CD4-positive, alpha-beta T cell treated with Interferon gamma for 1 hour (primary cell): Measurements from ENCODE around the gene FOS.
"Not testable (repeated sequence)": the region's sequence is repeated elsewhere in the genome, so short reads cannot be mapped to it uniquely, and the experiment has no call there.

Experiments used
- DNase-seq: peaks from one replicate; pipeline ENCODE4 v3.0.0-alpha.2; 2020

The FOS gene

DNA sequence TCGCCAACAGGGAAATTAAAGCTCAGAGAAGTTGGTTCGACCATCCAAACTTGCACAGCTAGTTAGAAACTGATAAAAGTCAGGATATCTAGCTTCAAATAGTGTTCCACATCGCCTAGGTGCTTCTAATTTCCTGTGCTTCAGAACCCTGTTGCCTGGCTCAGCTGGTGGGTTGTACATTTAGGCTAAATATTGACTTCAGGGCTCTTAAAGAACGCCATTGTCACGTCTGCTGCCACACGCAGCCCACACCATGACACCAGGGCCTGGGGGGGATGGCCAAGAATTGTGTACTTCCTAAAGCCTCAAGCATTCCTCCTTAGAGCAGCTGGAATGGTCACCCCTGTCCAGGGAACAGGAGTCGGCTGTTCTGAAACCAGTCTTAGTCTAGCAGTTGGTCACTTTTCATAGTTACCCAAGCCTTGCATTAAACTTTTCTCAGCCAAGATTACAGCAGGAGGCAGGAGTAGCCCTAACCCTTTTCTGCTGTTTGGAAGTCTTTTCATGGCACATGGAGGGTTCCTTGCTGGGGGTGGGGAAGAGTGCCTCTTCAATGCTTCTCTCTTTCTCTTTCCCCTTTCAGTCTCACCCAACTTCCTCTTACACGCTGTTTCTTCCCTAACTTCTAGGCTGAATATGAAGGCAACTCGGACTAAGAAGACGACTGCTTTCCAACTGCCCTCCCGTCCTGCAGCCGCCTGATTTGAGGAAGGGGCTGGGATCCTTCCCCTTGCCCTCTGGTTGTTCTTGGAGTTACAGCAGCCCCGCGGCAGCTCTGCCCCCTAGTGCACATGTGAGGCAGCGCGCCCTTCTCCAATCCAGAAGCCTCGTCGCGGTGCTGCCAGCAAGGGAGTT lies 17.1 kb downstream of the FOS start:
- peak; percentile 80 for DNase-seq

- DNase-seq = no peak
Observed at GRCh38 chr14:75297411-75298040, 18.9 kb downstream of the FOS start.

DNA sequence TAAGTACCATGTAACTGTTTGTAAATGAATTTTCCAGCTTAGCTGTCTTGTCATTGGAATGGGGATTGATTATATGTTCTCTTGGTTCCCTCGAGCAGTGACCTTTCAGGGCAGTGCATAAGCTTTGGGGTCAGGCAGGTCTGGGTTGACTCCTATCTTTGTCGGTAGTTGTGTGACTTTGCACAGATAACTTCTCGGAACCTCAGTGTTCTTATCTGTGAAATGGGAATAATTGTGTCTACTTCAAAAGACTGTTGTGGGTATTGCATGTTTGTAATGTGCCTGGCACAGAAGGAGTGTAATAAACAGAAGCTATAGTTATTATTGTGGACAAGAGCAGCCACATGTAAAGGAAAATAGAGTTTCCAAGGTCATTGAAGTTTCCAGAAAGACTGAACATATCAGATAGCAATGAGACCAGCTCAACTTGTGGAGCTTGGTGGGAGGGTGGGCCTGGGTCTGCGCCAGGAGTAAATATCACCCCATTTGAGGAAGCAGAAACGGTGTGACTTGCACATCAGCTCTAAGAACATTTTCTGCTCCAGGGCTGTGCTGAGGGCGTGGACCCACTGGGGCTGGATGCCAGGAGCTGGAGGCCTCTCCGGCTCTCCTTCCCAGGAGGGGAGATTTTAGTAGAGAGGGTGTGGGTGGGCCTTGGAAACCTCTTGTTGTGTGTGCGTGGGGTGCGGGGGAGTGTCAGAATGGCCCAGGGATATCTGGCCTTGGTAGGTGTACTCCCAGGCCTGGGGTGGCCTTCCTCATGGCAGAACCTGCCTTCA lies 19.7 kb downstream of the FOS start:
- DNase-seq = no peak

GRCh38 chr14:75299059-75299458 lies 20.4 kb downstream of the FOS start:
- peak; percentile 54 for DNase-seq

DNA sequence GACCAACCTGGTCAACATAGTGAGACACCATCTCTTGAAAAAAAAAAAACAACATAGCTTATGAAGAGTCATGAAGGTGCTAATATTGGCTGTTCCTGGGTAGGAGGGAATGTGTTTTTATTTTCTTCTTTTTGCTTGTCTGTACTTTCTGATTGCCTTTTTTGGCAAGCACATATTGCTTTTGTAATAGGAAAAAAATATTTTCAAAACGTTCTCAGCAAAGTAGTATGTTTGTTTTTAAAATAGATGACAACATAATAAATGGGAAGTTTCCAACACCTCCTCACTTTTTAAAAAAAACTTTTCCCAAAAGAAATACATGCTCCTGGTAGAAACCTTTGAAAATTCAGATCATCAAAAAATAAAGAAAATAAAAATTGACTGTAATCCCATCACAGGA lies 20.9 kb downstream of the FOS start:
- no peak for DNase-seq

DNA sequence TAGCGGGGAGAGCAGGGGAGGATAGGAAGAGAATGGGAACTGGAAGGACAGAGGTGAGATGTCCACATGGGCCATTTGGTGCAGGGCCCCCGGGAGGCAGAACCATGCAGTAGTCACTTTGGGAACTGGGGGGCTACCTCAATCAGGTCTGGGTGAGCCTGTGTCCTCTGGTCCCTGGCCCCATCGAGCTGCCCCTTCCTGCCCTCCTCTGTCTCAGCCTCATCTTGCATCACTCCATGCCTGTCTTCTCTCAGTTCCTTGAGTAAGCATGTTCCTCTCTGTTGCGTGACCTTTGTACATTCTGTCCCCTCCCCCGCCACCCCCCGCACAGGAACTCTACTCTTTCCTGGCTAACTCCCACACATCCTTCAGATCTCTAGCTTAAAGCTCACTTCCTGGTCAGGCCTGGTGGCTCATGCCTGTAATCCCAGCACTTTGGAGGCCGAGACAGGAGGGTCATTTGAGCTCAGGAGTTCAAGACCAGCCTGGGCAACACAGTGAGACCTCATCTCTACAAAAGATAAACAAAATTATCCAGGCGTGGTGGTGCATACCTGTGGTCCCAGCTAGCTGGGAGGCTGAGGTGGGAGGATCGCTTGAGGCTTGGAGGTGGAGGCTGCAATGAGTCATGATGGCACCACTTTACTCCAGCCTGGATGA lies 23.2 kb downstream of the FOS start:
- DNase-seq = peak; percentile 43

GRCh38 chr14:75303381-75303789 lies 24.8 kb downstream of the FOS start:
- DNase-seq = peak; percentile 62

- DNase-seq = not testable (repeated sequence)
Observed at GRCh38 chr14:75306410-75306809, 27.8 kb downstream of the FOS start.

DNA sequence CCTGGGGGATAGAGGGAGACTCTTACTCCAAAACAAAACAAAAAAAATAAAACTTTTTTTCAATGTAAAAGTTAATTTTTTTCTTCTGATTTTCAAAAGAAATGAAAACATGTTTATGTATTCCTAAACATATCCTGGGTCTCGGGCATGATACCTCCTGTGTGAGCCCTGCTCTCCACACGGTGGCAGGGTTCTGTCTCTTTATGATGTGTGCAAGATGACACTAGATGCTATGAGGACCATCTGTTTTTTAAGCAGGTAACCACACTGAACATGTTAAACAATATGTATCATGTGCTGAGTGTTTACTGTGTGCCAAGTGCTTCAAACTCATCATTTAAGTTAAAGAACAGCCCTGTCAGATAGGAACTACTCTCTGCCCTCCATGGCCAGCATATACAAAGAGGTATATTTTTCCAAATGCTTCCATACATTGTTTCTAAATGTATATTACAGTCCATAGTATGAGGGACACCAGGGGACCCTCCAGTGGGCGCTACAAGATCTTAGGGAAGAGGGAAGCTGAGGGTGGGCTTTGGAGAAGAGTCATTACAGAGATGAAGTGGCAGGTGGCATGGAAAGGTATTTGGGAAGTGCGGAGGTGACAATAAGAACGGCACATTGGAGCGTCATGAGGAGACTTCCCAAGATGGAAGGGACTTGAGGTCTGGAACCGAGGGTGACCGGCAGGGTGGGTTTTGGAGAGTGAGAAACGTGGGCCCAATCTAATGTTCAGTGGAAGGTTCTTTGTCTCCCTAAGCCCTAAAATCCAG lies 28.5 kb downstream of the FOS start:
- DNase-seq = no peak

DNA sequence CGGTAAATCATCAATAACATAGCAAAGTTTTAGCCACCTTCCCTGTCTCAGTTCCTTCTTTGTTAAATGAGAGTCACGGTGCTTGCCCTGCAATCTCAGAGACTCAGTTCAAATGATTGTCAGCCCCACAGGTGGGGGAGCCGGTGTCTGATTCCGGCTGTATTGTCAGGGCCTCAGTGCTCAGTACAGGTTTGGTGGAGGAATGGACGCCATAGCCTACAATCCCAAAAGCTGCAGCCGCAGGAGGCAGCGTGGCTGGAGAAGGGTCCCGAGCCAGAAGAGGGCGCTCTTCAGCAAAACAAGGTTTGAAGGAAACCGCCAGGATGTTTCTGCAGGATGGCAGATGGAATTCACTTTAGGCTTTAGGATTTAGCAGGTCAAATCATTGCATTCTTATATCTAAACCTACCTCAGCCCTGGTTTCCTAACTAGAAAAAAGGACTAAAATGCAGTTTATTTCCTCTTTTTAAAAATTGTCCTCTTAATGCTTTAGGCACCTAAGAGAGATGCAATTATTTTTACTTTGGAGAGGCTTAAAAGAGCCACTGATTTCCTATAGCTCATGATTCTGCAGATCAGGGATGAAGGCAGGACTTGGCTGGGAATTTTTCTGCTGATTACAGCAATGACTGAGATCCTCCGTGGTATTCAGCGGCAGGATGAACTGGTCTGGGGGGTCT lies 29.2 kb downstream of the FOS start:
- DNase-seq = peak; percentile 61

DNA sequence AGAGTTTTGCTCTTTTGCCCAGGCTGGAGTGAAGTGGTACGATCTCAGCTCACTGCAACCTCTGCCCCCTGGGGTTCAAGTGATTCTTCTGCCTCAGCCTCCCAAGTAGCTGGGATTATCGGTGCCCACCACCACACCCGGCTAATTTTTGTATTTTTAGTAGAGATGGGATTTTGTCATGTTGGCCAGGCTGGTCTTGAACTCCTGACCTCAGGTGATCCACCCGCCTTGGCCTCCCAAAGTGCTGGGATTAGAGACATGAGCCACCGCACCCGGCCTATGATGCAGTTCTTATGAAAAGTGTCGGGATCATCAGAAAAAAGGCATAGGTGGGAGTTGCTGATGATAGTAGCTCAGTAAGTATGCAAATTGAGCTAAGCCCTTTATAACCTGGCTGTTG lies 30.4 kb downstream of the FOS start:
- not testable (repeated sequence) for DNase-seq

GRCh38 chr14:75309561-75309960 lies 30.9 kb downstream of the FOS start:
- DNase-seq = not testable (repeated sequence)

DNA sequence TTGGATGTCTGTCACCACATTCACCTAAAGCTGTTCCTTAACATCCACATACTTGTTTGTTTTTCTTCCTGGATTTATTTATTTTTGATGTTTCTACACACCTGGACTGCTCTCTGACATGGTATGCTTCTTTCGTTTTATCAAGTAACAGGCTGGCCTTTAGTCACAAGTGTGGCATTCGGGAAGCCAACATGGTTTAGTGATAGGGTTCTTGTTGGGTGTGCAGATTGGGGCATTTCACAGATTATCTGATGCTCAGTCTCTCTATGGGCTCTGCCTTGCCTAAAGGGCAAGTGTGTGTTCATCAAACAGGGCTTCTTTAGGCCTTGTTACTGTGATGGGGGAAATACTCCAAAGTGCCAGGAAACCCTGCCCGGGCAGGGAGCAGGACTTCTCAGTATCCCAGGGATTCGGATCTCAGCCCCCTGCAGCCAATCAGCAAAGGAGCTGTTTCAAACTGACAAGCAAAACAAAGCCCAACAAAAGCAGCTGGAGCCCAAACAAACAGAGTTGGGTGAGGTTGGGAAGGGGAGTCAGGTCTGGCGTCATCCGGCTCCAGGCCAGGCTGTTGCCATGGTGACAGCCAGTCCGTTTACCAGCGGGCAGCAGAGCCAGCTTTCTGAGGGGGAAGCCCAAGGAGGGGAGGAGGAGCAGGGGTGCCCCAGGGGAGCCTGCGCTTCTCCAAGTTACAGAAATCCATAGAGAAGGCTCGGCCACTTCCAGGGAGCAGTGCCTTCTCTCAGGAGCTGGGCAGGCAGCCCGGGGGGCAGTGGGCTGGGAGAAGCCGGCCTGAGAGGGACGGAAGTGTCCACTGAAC lies 31.9 kb downstream of the FOS start:
- DNase-seq = peak; percentile 25

DNA sequence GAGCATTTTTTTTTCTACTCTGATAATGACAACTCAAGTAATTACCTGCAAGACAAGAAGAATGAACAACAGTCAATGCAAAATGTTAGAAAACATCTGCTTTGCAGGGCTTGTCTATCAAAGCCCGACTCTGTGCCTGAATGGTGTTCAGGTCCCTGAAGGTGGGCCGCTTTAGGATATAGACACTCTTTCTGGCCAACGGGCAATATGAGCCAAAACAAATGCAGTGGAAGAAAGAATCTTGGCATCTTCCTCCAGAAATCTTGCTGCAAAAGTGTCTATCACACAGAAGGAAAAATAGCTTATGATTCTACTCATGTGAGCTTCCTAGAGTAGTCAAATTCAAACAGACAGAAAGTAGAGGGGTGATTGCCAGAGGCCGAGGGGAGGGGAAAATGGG lies 32.7 kb downstream of the FOS start:
- no peak for DNase-seq

- DNase-seq = no peak
Observed at GRCh38 chr14:75312341-75312740, 33.7 kb downstream of the FOS start.

- DNase-seq = no peak
Observed at GRCh38 chr14:75313294-75313693, 34.7 kb downstream of the FOS start.

DNA sequence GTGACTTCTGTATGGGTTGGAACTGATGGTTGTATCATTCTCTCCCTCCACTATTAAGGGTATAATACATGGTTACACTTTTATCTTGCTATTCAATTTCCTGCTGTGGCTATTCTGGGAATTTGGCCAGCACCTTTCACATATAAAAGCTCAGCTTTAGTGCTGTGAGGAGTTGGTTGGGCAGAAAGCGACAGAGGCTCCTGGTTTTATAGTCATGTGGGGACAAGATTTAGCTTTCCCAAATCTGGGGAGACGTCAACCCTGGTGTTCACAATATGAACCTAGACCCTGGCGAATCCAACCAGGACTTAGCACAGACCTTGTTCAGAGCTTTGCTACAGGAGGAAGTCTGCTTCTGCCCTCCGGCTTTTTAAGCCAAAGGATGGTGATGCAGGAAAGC lies 36.5 kb downstream of the FOS start:
- DNase-seq = no peak

DNA sequence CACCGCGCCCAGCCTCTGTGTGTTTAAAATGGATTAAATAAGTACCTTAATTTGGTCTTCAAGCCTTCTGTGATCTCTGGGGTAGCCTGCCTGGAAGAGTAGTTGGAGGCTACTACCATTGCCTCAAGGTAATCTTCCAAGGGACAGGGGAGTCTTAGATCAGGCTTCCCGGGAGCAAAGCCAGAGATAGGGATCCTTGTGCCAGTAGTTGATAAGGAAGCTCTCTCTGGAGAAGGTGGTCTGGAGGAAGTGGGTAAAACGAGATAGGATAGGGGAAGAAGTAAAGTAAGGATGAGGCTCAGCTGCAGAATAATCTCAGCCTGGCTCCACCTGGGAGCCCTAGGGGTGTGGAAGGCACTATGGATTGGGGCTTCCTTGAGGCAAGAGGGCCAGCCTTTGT lies 38.5 kb downstream of the FOS start:
- DNase-seq = no peak

DNA sequence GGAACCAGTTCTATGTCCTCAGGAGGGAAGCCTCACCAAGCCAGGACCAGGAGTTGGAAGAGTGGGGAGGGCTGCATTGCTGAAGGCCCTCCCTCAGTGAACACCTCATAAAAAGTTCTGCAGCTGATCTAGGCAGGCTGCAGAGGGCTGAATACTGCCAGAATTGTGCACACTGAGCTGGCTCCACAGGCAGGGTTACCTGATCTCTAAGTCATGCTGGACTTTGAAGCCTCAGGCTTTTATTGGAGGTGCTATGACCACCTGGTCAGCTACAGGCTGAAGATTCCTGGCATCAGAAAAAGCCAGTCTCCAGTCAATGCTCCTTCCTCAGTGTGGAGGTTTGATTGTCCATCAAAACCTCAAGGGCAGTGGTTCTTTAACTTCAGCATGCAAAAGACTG lies 39.7 kb downstream of the FOS start:
- DNase-seq = no peak

DNA sequence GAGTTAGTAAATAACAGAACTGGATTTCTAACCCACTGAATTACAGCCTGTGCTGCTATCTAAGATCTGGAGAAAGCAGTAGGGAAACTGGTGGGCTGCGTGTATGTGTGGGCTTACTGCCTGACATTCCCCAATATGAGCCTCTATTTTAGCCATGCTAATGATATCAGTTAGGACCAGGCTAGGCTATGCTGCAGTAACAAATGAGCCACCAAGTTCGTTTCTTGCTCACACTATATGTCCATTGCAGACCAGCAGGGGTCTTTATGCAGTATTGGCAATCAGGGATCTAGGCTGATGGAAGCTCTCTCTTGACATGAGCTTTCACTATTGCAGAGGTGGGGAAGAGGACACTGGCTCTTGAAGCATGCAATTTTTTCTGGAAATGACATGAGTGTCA lies 40.4 kb downstream of the FOS start:
- DNase-seq = no peak

DNA sequence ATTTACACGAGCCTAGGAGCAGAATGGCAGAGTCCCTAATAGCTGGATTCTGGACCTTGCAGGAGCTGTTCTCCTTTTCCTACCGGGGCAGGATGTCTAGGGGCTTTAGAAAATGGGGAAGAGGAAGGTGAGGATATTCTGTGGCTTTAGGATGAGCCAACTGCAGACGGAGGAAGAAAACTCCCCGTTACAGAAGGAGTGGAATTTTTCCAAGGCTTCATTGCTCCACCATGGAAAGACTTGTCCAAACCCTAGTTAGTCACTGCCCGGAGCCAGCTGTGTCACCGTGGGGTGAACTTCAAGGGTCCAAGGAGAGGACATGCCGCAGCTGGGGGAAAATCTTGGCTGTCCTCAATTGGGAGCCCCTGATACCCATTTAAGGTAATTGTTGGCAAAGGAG lies 41.6 kb downstream of the FOS start:
- DNase-seq = no peak
